ENCODE measurements around the gene LCNL1.

Gene LCNL1

DNA sequence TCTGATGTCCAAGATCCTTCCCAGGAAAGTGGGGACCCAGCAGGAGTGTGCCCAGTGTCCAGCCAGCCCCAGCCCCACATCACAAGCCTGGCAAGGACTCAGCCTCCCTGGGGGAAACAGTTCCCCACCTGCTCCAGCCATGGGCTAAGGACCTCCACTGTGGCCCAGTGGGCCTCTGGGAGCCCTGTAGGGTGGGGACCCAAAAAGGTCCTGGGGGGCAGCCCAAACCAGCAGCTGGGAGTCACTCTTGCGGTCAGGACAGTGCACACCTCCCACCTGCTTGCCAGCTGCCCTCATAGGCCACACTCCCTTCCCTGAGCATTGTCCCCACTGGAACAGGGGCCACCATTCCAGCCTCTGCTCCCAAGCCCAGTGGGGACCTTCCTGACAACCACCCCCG is 43.6 kb downstream of the LCNL1 start:
- CTCF ChIA-PET: interaction anchor here (0.7 to 14.2 kb wide), 8 partner anchors 10 to 183 kb away, joined by 3 to 310 read pairs (median 16); partner anchors contain the start of genes AJM1, C8G, ENTPD2 and NPDC1
- DNase-seq (ENCODE audit: low read depth, low spot score): no peak
- H3K4me3 ChIP-seq (ENCODE audit: low read depth, low read length): no peak overlapping the region
- POLR2A ChIA-PET: interaction anchor here (0.7 to 0.8 kb wide), 2 partner anchors 30 to 139 kb away, joined by 3 read pairs; partner anchors contain the start of gene CLIC3
- TF ChIP-seq, protein P1, sequence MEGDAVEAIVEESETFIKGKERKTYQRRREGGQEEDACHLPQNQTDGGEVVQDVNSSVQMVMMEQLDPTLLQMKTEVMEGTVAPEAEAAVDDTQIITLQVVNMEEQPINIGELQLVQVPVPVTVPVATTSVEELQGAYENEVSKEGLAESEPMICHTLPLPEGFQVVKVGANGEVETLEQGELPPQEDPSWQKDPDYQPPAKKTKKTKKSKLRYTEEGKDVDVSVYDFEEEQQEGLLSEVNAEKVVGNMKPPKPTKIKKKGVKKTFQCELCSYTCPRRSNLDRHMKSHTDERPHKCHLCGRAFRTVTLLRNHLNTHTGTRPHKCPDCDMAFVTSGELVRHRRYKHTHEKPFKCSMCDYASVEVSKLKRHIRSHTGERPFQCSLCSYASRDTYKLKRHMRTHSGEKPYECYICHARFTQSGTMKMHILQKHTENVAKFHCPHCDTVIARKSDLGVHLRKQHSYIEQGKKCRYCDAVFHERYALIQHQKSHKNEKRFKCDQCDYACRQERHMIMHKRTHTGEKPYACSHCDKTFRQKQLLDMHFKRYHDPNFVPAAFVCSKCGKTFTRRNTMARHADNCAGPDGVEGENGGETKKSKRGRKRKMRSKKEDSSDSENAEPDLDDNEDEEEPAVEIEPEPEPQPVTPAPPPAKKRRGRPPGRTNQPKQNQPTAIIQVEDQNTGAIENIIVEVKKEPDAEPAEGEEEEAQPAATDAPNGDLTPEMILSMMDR (IDR thresholded peaks at IDR 0.05; ENCODE audit: insufficient read depth, low read length, missing control alignments): no peak

DNA sequence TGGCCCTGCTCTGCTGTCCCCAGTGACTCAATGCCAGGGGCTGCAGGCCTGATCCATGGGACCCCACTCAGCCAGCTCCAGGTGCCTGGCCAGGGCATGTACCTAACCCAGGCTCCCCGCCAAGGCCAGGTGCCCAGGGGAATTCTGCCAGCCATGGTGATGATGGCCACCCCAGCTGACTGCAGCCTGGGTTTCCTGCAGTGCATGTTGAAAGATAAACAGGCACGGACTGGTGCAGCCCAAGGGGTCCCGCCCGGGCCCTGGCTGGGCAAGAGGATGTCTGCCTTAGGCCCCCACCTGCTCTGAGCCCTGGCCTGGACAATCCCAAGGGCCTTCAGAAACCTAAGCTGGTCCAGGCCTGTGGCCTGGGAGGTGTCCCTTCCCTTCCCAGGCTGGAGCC is 44.0 kb downstream of the LCNL1 start:
- CTCF ChIA-PET: interaction anchor here (0.7 to 14.2 kb wide), 10 partner anchors 9 to 184 kb away, joined by 3 to 310 read pairs (median 16); partner anchors contain the start of genes AJM1, C8G, ENTPD2 and NPDC1
- POLR2A ChIA-PET: interaction anchor here (0.7 to 0.8 kb wide), 2 partner anchors 30 to 139 kb away, joined by 3 read pairs; partner anchors contain the start of gene CLIC3
- no peak for DNase-seq (ENCODE audit: low read depth, low spot score)
- TF ChIP-seq, protein P1 (IDR thresholded peaks at IDR 0.05; ENCODE audit: insufficient read depth, low read length, missing control alignments): no peak
- peak overlapping the region; percentile 59 for H3K4me3 ChIP-seq (ENCODE audit: low read depth, low read length)

DNA sequence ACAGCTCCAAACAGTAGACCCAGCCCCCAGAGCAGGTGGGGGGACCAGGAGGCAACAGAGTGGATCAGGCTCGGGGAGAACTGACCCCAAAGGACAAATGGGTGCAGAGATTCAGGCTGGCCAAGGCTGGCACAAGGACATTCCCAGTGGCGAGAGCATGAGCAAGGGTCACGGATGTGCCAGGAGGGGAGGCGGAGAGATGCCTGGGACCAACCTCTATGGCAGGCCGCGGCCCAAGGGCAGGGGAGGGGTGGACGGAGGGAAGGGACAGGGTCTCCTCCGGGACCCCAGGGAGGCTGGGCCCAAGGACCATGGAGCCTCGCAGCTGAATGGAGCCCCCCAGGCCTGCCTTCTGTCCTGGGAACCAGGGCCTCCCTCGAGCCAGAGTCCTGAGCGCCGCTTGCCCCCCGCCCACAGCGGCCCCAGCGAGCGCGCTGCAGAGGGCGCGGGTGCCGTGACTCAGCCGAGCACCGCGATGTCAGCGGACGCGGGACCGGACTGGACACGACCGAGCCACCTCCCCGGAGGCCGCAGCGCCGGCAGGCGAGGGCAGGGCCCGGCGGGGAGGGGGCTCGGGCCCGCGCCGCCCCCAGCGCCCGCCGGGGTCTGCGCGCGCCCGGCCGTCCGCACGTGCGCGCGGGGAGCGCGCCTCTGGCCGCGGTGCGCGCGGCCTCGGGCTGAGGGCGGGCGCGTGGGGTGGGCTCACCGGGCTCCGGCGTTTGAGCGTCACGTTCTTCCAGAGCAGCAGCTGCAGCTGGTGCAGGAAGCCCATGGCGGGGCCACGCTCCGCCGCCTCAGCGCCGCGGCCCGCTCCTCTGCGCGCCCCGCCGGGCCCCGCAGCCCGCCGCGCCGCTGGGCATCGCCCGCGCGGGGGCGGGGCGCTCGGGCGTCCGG is 44.8 kb downstream of the LCNL1 start, which contains the start of gene ABCA2:
ABCA2 (minus strand) TSS at position 869 of the 894 bp plus-strand sequence; CDS start at position 772, 97 bp downstream.
- H3K4me3 ChIP-seq (ENCODE audit: low read depth, low read length): peak within 1 kb of the TSS; percentile 59
- TF ChIP-seq, protein P1 (IDR thresholded peaks at IDR 0.05; ENCODE audit: insufficient read depth, low read length, missing control alignments): no peak
- DNase-seq (ENCODE audit: low read depth, low spot score): no peak
- ChIA-PET POLR2A (interaction anchor here (0.7 kb wide), 1 partner anchor 138 kb away, joined by 3 read pairs; no protein-coding TSS in a partner anchor), CTCF (interaction anchor here (0.8 to 14.2 kb wide), 21 partner anchors 7 to 240 kb away, joined by 3 to 310 read pairs (median 9); partner anchors contain the start of genes C8G, CLIC3, ENTPD2 and NPDC1)

DNA sequence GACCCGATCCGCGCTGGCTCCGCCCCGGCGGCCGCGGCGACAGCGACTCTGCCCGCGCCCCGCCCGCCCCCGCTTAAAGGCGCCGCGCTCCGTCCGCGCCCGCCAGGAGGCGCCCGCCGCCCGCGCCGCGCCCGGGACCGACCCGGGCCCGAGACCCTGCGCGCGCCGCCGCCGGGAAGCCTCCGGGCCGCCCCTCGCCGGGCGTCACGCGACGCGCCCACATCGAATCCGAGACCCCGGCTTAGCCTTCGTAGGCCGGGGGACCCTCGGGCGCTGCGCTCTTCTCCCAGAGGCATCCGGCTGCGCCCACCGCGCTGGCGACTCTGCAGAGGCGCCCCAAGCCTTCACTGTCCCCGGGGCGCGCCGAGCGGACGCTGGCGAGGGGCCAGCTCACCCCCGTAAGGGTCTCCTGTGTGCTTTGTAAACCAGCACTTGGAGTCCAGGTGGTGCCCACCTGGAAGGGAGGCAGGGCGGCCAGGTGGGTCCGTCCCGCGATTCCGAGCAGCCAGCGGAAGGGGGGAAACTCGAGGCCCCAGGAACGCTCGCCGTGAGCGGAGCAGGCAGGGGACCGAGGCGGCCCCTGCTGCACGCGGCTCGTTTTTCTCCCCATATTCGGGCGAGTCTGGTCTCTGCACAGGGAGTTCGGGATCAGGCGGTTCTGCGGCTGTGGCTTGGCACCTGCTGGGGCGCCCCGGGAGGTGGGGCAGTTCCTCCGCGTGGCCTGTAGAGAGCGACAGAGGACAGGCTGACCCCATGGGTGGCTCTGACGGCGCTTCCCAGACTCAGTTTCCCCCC is 45.7 kb downstream of the LCNL1 start:
- CTCF ChIA-PET: interaction anchor here (0.7 to 14.2 kb wide), 54 partner anchors 8 to 301 kb away, joined by 3 to 310 read pairs (median 6); partner anchors contain the start of genes AJM1, C8G, CLIC3 and ENTPD2
- no peak for DNase-seq (ENCODE audit: low read depth, low spot score)
- POLR2A ChIA-PET: interaction anchor here (1.6 kb wide), 1 partner anchor 42 kb away, joined by 4 read pairs; the partner anchor contains the start of gene SAPCD2

DNA sequence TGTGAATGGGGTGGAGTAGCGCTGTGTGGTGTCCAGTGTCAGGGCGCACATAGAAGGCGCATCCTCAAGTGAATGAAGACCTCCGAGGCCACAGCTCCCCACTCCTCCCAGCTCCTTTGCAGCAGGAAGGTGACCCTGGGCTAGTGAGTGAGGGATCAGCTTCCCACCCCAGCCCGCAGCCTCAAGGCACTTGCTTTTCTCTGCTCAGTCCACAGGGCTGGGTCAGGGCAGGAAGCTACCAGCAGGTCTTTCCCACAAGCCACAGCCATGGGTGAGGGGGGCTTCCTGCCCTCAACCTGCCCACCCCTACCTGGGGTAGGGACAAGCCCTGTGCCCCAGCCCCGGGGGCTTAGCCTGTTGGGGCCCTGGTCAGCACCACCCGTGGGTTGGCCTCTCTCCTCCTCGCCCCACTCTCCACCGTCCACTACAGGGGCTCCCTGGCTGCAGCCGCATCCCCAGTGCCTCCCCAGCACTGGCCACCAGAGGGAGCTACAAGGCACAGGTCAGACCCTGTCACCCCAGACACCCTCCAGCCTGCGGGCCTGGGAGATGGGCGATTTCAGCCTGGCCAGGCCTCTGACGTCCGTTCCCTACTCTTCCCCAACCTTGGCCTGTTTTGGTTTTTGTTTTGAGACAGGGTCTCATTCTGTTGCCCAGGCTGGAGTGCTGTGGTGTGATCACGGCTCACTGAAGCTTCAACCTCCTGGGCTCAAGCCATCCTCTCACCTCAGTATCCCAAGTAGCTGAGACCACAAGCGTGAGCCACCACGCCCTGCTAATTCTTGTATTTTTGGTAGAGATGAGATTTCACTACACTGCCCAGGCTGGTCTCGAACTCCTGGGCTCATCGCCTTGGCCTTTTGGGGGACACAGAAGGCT is 46.5 kb downstream of the LCNL1 start:
- TF ChIP-seq, protein P1 (IDR thresholded peaks at IDR 0.05; ENCODE audit: insufficient read depth, low read length, missing control alignments): peak; percentile 97
- H3K4me3 ChIP-seq (ENCODE audit: low read depth, low read length): no peak overlapping the region; the same call in 1 of the 2 replicates
- DNase-seq (ENCODE audit: low read depth, low spot score): no peak
- CTCF ChIA-PET: interaction anchor here (0.5 to 14.2 kb wide), 63 partner anchors 8 to 302 kb away, joined by 3 to 310 read pairs (median 5); partner anchors contain the start of genes AJM1, C8G, CLIC3 and CYSRT1
- POLR2A ChIA-PET: interaction anchor here (0.7 to 1.6 kb wide), 2 partner anchors 41 to 212 kb away, joined by 4 read pairs; partner anchors contain the start of genes SAPCD2 and TUBB4B

More for the DNA sequence above, 45.7 kb downstream of the LCNL1 start:
- TF ChIP-seq, protein P1 (IDR thresholded peaks at IDR 0.05; ENCODE audit: insufficient read depth, low read length, missing control alignments): peak; percentile 53
- peak overlapping the region; percentile 59 for H3K4me3 ChIP-seq (ENCODE audit: low read depth, low read length)
